NCI-H146 treated with DMSO at 0.1 percent for 48 hours (cell line): ENCODE data around the gene CENPW.

ENCODE experiments used
- DNase-seq: peaks from one replicate; lab custom pipeline; 2025; ENCODE audit not compliant: unreplicated experiment; lab: John Stamatoyannopoulos, UW

CENPW gene

DNA sequence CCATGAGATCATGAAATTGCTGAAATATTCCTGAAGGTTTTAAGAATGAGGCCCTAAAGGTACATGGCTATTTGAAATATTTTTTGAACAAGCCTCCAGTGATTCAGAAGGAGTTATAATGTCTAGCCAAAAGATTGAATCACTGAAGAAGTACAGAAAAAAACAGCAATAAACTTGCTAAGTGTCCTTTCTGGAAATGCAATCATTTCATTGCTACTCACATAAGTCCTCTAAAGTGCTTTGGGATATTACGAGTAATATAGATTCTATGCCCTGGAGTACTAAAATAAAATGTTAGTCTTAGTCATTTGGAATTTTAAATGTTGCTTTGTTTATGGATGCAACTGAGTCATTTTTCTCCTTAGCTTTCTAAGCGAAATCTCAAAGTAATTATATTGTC, 32.7 kb downstream of the CENPW start:
- no peak for DNase-seq

DNA sequence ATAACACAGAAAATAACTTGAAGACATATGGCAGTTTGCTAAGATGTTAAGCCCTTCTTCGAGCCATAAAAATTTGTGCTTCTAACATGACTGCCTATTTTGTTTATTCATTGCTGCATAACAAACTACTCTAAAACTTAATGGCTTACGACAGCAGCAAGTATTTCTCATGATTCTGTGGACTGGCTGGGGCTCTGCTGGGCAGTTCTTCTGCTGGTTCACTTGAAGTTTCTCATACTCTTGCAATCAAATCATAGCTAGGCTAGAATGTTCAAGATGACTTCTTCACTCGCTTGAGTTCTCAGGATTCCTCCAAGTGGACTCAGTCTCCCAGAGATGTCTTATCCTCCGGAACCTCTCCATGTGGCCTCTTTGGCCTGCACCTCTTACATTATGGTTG, 33.4 kb downstream of the CENPW start:
- no peak for DNase-seq

GRCh38 chr6:126374372-126374771, 34.5 kb downstream of the CENPW start:
- no peak for DNase-seq

- no peak for DNase-seq
Observed at GRCh38 chr6:126376682-126377081, 36.8 kb downstream of the CENPW start.

GRCh38 chr6:126377594-126378153, 37.8 kb downstream of the CENPW start:
- no peak for DNase-seq

DNA sequence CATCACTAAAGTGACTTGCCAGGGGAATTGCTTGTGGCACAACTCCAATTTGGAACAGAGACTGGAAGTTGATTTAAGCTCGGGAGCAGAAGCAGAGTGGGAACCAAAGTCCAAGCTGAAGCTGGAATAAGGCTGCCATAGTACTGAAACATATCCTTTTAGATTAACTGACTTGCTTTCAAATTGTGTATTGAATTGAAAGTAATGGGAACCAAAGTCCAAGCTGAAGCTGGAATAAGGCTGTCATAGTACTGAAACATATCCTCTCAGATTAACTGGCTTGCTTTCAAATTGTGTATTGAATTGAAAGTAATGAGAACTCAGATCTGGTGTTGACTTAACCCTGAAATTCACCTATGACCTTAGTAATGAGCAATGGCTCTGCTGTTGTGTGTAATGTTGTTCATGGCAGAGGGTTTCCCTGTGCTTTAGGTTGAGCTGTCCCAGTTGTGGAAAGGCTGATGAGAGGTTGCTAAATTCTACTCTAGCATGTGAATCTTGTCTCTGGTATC, 40.2 kb downstream of the CENPW start:
- DNase-seq = no peak

DNA sequence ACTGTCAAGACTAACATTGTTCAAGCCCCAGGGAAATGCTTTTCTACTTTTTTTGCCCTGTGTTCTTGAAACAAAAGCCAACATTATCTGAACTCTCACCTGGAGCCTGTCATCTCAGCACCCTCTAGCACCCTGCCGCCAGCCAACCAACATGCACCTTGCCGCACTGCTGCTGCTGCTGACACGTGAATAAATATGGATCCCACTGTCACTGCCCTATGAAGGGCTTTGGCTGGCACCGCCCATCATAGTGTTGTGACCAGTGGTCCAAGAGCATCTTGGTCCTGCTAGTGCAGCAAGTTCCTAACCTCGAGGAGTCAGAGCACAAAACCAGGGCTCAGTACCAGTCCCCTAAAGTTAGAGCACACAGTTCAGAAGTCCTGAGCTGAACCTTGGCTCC, 41.6 kb downstream of the CENPW start:
- DNase-seq = no peak

GRCh38 chr6:126383203-126383602, 43.3 kb downstream of the CENPW start:
- no peak for DNase-seq

GRCh38 chr6:126385536-126385935, 45.6 kb downstream of the CENPW start:
- no peak for DNase-seq

DNA sequence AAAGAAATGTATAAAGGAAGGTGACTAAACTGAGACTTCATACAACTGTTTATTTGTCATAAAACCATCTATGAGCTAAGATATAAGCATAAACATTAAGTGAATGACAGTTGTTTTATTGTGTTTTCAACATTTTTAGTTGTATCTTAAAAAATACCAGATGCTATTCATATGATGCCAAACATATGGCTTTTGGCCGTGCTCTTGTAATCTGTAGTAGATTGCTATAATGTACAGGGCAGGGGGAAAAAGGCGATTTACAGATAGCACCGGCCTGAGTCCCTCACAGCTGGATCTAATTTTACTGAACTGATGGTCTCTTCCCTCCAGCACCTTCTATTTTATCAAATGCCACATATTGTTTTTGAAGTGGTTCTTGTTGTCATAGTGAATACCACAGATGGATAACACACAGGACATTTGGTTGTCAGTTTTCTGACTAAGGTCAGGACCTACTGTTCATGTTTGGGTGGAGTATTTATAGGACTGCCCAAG, 48.2 kb downstream of the CENPW start:
- DNase-seq = no peak

GRCh38 chr6:126396131-126396530, 56.2 kb downstream of the CENPW start:
- DNase-seq = no peak
